SJCRH30 (cell line): ENCODE measurements around the gene TMEM120A. TPM values are rescaled to one million over a fixed set of nuclear protein-coding genes. Genes with fewer than 3 reads are reported as not detected.

Source experiments
- DNase-seq, 2 experiments: peaks; one replicate each; pipeline ENCODE4 v3.0.0-alpha.2; 2015 to 2020
- H3K27ac ChIP-seq: fragments of 250-450 bp; sonication (Bioruptor Pico); 2 replicates; pipeline ENCODE4 v1.5.1; 2020; ENCODE audit warnings: mild to moderate bottlenecking, moderate library complexity
- H3K27me3 ChIP-seq: fragments of 250-450 bp; sonication (Bioruptor Pico); 2 replicates; pipeline ENCODE4 v1.5.1; 2020; ENCODE audit warnings: mild to moderate bottlenecking, moderate library complexity
- H3K36me3 ChIP-seq: fragments of 250-450 bp; sonication (Bioruptor Pico); 2 replicates; pipeline ENCODE4 v1.5.1; 2020; ENCODE audit warnings: mild to moderate bottlenecking, moderate library complexity
- H3K4me1 ChIP-seq: fragments of 250-450 bp; sonication (Bioruptor Pico); 2 replicates; pipeline ENCODE4 v1.5.1; 2020; ENCODE audit warnings: mild to moderate bottlenecking, moderate library complexity
- H3K4me3 ChIP-seq: fragments of 250-450 bp; sonication (Bioruptor Pico); 2 replicates; pipeline ENCODE4 v1.5.1; 2020; ENCODE audit warnings: mild to moderate bottlenecking, moderate library complexity
- H3K9me3 ChIP-seq: fragments of 250-450 bp; sonication (Bioruptor Pico); replicated peaks from 2 replicates; pipeline ENCODE4 v1.5.1; 2020; ENCODE audit warnings: mild to moderate bottlenecking, moderate library complexity
- total RNA-seq: library from RNA; depleted of rRNA; stranded (reverse); fragments of >200 nt; shearing (Covaris generic); gene quantifications from 2 replicates; pipeline ENCODE4 v1.2.3, GENCODE V29; 2014

The TMEM120A gene
- total RNA-seq, 1 experiment from 2014 or later, result 14.0 TPM

- Histone ChIP-seq H3K36me3 (peaks cover 48% of the 10 kb centered on the region), H3K27me3 (no peaks in the 10 kb centered on the region), H3K27ac (no peak overlapping the region), H3K4me1 (peaks cover 22% of the 10 kb centered on the region), H3K4me3 (no peak overlapping the region), H3K9me3 (no peaks in the 10 kb centered on the region)
- no peak for DNase-seq
Measured at GRCh38 chr7:75987805-75988567, 6.4 kb downstream of the TMEM120A start.

GRCh38 chr7:75987026-75987804 is 7.2 kb downstream of the TMEM120A start:
- Histone ChIP-seq H3K27me3 (no peaks in the 10 kb centered on the region), H3K27ac (no peak overlapping the region), H3K4me1 (peaks cover 18% of the 10 kb centered on the region), H3K9me3 (no peaks in the 10 kb centered on the region), H3K4me3 (no peak overlapping the region), H3K36me3 (peaks cover 53% of the 10 kb centered on the region)
- DNase-seq, result no peak

GRCh38 chr7:75986147-75986781 is 8.1 kb downstream of the TMEM120A start:
- Histone ChIP-seq H3K36me3 (peaks cover 59% of the 10 kb centered on the region), H3K27ac (no peak overlapping the region), H3K9me3 (no peaks in the 10 kb centered on the region), H3K4me3 (no peak overlapping the region), H3K27me3 (no peaks in the 10 kb centered on the region), H3K4me1 (peaks cover 16% of the 10 kb centered on the region)
- no peak for DNase-seq

- Histone ChIP-seq H3K9me3 (no peaks in the 10 kb centered on the region), H3K27me3 (no peaks in the 10 kb centered on the region), H3K4me3 (no peak overlapping the region), H3K4me1 (peaks cover 11% of the 10 kb centered on the region; the same call in 1 of the 2 replicates), H3K27ac (no peak overlapping the region), H3K36me3 (peaks cover 61% of the 10 kb centered on the region)
- no peak for DNase-seq
Measured at GRCh38 chr7:75985518-75986146, 8.8 kb downstream of the TMEM120A start.

- Histone ChIP-seq H3K27ac (no peak overlapping the region), H3K27me3 (no peaks in the 10 kb centered on the region), H3K9me3 (no peaks in the 10 kb centered on the region), H3K4me1 (peaks cover 8% of the 10 kb centered on the region; the same call in 1 of the 2 replicates), H3K36me3 (peaks cover 66% of the 10 kb centered on the region), H3K4me3 (no peak overlapping the region)
- no peak for DNase-seq
Measured at GRCh38 chr7:75985009-75985517, 9.3 kb downstream of the TMEM120A start.

GRCh38 chr7:75984130-75985008 is 10.0 kb downstream of the TMEM120A start:
- Histone ChIP-seq H3K4me3 (no peak overlapping the region), H3K4me1 (peaks cover 3% of the 10 kb centered on the region; the same call in 1 of the 2 replicates), H3K27ac (no peak overlapping the region), H3K27me3 (no peaks in the 10 kb centered on the region), H3K36me3 (peaks cover 68% of the 10 kb centered on the region), H3K9me3 (no peaks in the 10 kb centered on the region)
- no peak for DNase-seq

GRCh38 chr7:75983471-75984129 is 10.8 kb downstream of the TMEM120A start:
- no peak for DNase-seq
- Histone ChIP-seq H3K9me3 (no peaks in the 10 kb centered on the region), H3K27me3 (no peaks in the 10 kb centered on the region), H3K27ac (no peak overlapping the region), H3K4me1 (peaks cover under 1% of the 10 kb centered on the region; the same call in 1 of the 2 replicates), H3K4me3 (no peak overlapping the region), H3K36me3 (peaks cover 75% of the 10 kb centered on the region)

GRCh38 chr7:75982306-75983064 is 11.9 kb downstream of the TMEM120A start:
- Histone ChIP-seq H3K9me3 (no peaks in the 10 kb centered on the region), H3K27ac (no peak overlapping the region), H3K4me3 (no peak overlapping the region), H3K4me1 (peaks cover 10% of the 10 kb centered on the region), H3K36me3 (peaks cover 73% of the 10 kb centered on the region), H3K27me3 (no peaks in the 10 kb centered on the region)
- DNase-seq, result no peak

GRCh38 chr7:75981453-75982305 is 12.7 kb downstream of the TMEM120A start:
- Histone ChIP-seq H3K4me3 (no peak overlapping the region), H3K36me3 (peaks cover 66% of the 10 kb centered on the region), H3K27me3 (no peaks in the 10 kb centered on the region), H3K9me3 (no peaks in the 10 kb centered on the region), H3K27ac (no peak overlapping the region), H3K4me1 (peaks cover 17% of the 10 kb centered on the region)
- DNase-seq, result no peak

- no peak overlapping the region for H3K4me3 ChIP-seq
- peaks cover 17% of the 10 kb centered on the region for H3K4me1 ChIP-seq
- H3K27me3 ChIP-seq, result no peaks in the 10 kb centered on the region
- no peak overlapping the region for H3K27ac ChIP-seq
- no peak for DNase-seq
- H3K9me3 ChIP-seq, result no peaks in the 10 kb centered on the region
- H3K36me3 ChIP-seq, result peaks cover 60% of the 10 kb centered on the region
Measured at GRCh38 chr7:75981203-75981452, 13.3 kb downstream of the TMEM120A start.

GRCh38 chr7:75980430-75981202 is 13.8 kb downstream of the TMEM120A start:
- no peak for DNase-seq
- H3K27me3 ChIP-seq, result no peaks in the 10 kb centered on the region
- no peak overlapping the region for H3K4me3 ChIP-seq
- H3K27ac ChIP-seq, result no peak overlapping the region
- H3K36me3 ChIP-seq, result peaks cover 55% of the 10 kb centered on the region
- H3K9me3 ChIP-seq, result no peaks in the 10 kb centered on the region
- H3K4me1 ChIP-seq, result peaks cover 17% of the 10 kb centered on the region
